ENCODE measurements around the gene IRF8. TPM values are rescaled to one million over a fixed set of nuclear protein-coding genes. Genes with fewer than 3 reads are reported as not detected.

Gene IRF8
- polyA plus RNA-seq, 1 of the 3 experiments (the other 2 are of a cell fraction): not detected

DNA sequence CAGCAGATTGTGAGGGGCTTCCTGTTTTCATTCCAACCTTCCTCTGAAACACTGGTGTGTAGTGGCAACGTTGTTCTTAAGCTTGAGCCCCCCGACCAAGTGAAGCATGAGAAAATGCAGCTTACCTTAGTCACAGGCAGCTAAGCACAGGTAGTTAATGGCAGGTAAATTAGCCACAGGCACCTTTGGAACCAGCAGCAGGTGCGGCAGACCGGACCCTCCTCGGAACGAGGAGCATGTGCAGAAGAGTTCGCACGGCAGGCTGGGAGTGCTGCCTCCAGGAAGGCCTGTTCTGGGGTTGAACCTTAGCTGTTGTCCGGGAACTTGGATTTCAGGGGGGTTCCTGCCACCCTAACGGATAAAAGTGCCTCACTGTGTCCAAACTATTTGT is 7.2 kb upstream of the IRF8 start:
- Histone ChIP-seq H3K9me3 (no peaks in the 10 kb centered on the region), H3K27me3 (ENCODE audit: insufficient read depth) (peaks cover 69% of the 10 kb centered on the region), H3K36me3 (replicated peaks in 1 of 2; ENCODE audit: control insufficient read depth in 1 of 2, insufficient read depth in 2 of 2, low read length in 1 of 2) (no peaks in the 10 kb centered on the region), H2AFZ (ENCODE audit: low read depth) (no peak overlapping the region), H3K27ac (ENCODE audit: low read depth in 2 of 2, low read length in 1 of 2) (no peak overlapping the region), H3K4me3 (ENCODE audit: low read depth in 2 of 2, low read length in 1 of 2) (no peak overlapping the region), H3F3A (replicated peaks; ENCODE audit: insufficient read depth) (no peaks in the 10 kb centered on the region), H4K20me1 (ENCODE audit: insufficient read depth) (no peaks in the 10 kb centered on the region), H3K4me2 (no peak overlapping the region), H3K9ac (no peak overlapping the region), H3K4me1 (ENCODE audit: control insufficient read depth in 1 of 2, insufficient read depth in 2 of 2, low read depth in 1 of 2, low read length in 1 of 2) (peaks cover 0 to 3% of the 10 kb centered on the region in 2 experiments; a peak in 1 of 4 replicates), H3K79me2 (ENCODE audit: insufficient read depth) (no peaks in the 10 kb centered on the region), H3K9me2 (no peaks in the 10 kb centered on the region)
- TF ChIP-seq POLR2AphosphoS5 (IDR thresholded peaks at IDR 0.05; ENCODE audit: low read depth, low read length) (no peak), RCOR1 (IDR thresholded peaks at IDR 0.05; ENCODE audit: low read length) (no peak)
- TF ChIP-seq, protein P1, sequence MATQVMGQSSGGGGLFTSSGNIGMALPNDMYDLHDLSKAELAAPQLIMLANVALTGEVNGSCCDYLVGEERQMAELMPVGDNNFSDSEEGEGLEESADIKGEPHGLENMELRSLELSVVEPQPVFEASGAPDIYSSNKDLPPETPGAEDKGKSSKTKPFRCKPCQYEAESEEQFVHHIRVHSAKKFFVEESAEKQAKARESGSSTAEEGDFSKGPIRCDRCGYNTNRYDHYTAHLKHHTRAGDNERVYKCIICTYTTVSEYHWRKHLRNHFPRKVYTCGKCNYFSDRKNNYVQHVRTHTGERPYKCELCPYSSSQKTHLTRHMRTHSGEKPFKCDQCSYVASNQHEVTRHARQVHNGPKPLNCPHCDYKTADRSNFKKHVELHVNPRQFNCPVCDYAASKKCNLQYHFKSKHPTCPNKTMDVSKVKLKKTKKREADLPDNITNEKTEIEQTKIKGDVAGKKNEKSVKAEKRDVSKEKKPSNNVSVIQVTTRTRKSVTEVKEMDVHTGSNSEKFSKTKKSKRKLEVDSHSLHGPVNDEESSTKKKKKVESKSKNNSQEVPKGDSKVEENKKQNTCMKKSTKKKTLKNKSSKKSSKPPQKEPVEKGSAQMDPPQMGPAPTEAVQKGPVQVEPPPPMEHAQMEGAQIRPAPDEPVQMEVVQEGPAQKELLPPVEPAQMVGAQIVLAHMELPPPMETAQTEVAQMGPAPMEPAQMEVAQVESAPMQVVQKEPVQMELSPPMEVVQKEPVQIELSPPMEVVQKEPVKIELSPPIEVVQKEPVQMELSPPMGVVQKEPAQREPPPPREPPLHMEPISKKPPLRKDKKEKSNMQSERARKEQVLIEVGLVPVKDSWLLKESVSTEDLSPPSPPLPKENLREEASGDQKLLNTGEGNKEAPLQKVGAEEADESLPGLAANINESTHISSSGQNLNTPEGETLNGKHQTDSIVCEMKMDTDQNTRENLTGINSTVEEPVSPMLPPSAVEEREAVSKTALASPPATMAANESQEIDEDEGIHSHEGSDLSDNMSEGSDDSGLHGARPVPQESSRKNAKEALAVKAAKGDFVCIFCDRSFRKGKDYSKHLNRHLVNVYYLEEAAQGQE (IDR thresholded peaks at IDR 0.05; ENCODE audit: low read depth, low read length): no peak
- TF ChIP-seq, protein P2, sequence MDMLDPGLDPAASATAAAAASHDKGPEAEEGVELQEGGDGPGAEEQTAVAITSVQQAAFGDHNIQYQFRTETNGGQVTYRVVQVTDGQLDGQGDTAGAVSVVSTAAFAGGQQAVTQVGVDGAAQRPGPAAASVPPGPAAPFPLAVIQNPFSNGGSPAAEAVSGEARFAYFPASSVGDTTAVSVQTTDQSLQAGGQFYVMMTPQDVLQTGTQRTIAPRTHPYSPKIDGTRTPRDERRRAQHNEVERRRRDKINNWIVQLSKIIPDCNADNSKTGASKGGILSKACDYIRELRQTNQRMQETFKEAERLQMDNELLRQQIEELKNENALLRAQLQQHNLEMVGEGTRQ (IDR thresholded peaks at IDR 0.05; ENCODE audit: borderline replicate concordance, low read depth, low read length): no peak
- TF ChIP-seq, protein P3, sequence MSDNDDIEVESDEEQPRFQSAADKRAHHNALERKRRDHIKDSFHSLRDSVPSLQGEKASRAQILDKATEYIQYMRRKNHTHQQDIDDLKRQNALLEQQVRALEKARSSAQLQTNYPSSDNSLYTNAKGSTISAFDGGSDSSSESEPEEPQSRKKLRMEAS (IDR thresholded peaks at IDR 0.05; ENCODE audit: low read depth): no peak
- POLR2A ChIA-PET: no interaction called here
- CTCF ChIA-PET: interaction anchor here (0.8 to 3.8 kb wide), 2 partner anchors 70 to 124 kb away, joined by 3 to 13 read pairs; no protein-coding TSS in a partner anchor
- no peak for DNase-seq
- WGBS (ENCODE audit: low lambda C conversion rate): 12% methylated on average over 6 of the region's 10 CpGs

DNA sequence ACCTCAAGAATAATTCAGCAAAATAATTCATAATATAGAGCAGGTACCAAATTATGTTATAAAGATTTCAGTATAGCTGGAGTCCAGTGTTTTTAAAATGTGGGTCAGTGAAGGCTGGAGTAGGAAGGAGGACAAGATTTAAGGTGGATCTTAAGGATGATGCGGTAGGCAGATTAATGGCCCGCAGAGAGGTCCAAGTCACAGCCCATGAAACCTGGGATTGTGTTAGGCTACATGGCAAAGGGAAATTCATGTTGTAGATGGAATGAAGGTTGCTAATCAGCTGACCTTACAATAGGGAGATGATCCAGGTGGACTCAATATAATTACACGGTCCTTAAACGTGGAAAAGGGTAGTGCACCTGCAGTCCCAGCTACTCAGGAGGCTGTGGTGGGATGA is 6.2 kb upstream of the IRF8 start:
- TF ChIP-seq ELF1 (IDR thresholded peaks at IDR 0.05) (no peak), TCF12 (IDR thresholded peaks at IDR 0.05) (no peak), MEF2A (IDR thresholded peaks at IDR 0.05; ENCODE audit: borderline replicate concordance, low read depth) (no peak), NRF1 (IDR thresholded peaks at IDR 0.05; ENCODE audit: low read depth, low read length) (no peak), MXI1 (IDR thresholded peaks at IDR 0.05; ENCODE audit: low read depth, low read length) (no peak), EP300 (IDR thresholded peaks at IDR 0.05; ENCODE audit: borderline replicate concordance in 1 of 2, low read depth in 1 of 2, low read length in 1 of 2) (no peak), EZH2phosphoT487 (IDR thresholded peaks at IDR 0.05; ENCODE audit: borderline replicate concordance, low read depth) (no peak), JUND (IDR thresholded peaks at IDR 0.05) (no peak), NFIC (IDR thresholded peaks at IDR 0.05; ENCODE audit: borderline replicate concordance) (no peak)
- TF ChIP-seq, protein P1 (IDR thresholded peaks at IDR 0.05; ENCODE audit: low read depth, low read length): no peak
- TF ChIP-seq, protein P4, sequence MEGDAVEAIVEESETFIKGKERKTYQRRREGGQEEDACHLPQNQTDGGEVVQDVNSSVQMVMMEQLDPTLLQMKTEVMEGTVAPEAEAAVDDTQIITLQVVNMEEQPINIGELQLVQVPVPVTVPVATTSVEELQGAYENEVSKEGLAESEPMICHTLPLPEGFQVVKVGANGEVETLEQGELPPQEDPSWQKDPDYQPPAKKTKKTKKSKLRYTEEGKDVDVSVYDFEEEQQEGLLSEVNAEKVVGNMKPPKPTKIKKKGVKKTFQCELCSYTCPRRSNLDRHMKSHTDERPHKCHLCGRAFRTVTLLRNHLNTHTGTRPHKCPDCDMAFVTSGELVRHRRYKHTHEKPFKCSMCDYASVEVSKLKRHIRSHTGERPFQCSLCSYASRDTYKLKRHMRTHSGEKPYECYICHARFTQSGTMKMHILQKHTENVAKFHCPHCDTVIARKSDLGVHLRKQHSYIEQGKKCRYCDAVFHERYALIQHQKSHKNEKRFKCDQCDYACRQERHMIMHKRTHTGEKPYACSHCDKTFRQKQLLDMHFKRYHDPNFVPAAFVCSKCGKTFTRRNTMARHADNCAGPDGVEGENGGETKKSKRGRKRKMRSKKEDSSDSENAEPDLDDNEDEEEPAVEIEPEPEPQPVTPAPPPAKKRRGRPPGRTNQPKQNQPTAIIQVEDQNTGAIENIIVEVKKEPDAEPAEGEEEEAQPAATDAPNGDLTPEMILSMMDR (IDR thresholded peaks at IDR 0.05): no peak
- TF ChIP-seq, protein P2 (IDR thresholded peaks at IDR 0.05; ENCODE audit: borderline replicate concordance, low read depth, low read length): no peak
- H3K9me3 ChIP-seq: no peaks in the 10 kb centered on the region
- H3K4me1 ChIP-seq (ENCODE audit: control insufficient read depth in 1 of 2, insufficient read depth in 2 of 2, low read depth in 1 of 2, low read length in 1 of 2): peaks cover 0 to 3% of the 10 kb centered on the region in 2 experiments; a peak in 1 of 4 replicates
- 9% methylated on average over 4 of the region's 4 CpGs for WGBS (ENCODE audit: low lambda C conversion rate)
- H3K4me2 ChIP-seq: no peak overlapping the region
- H3F3A ChIP-seq (replicated peaks; ENCODE audit: insufficient read depth): no peaks in the 10 kb centered on the region
- no peak for DNase-seq
- no peaks in the 10 kb centered on the region for H3K9me2 ChIP-seq
- H2AFZ ChIP-seq (ENCODE audit: low read depth): no peak overlapping the region
- POLR2A ChIA-PET: no interaction called here
- no peak overlapping the region for H3K4me3 ChIP-seq (ENCODE audit: low read depth in 2 of 2, low read length in 1 of 2)
- no peaks in the 10 kb centered on the region for H4K20me1 ChIP-seq (ENCODE audit: insufficient read depth)
- CTCF ChIA-PET: interaction anchor here (3.8 kb wide), 1 partner anchor 71 kb away, joined by 13 read pairs; no protein-coding TSS in a partner anchor
- H3K27ac ChIP-seq (ENCODE audit: low read depth in 2 of 2, low read length in 1 of 2): no peak overlapping the region
- no peaks in the 10 kb centered on the region for H3K36me3 ChIP-seq (replicated peaks in 1 of 2; ENCODE audit: control insufficient read depth in 1 of 2, insufficient read depth in 2 of 2, low read length in 1 of 2)
- H3K79me2 ChIP-seq (ENCODE audit: insufficient read depth): no peaks in the 10 kb centered on the region
- H3K9ac ChIP-seq: no peak overlapping the region
- H3K27me3 ChIP-seq (ENCODE audit: insufficient read depth): peaks cover 77% of the 10 kb centered on the region

All from SK-N-SH (cell line).